Endothelial cell of umbilical vein (primary cell): ENCODE data around the gene MAP3K14. TPM values are rescaled to one million over a fixed set of nuclear protein-coding genes. Genes with fewer than 3 reads are reported as not detected.

Experiments used
- BruUV-seq: library from RNA; stranded (reverse); fragments of 400-500 nt; replicated peaks from 2 replicates; lab custom pipeline; 2021; lab: Mats Ljungman, UMichigan
- CTCF ChIA-PET: fragments of 300-600, 350-600 bp; sonication (Branson Sonifier 250); formaldehyde crosslinking; loops from one replicate; lab custom pipeline; 2021; ENCODE audit warnings: antibody characterized with exemption, inconsistent platforms; lab: Charles Lee
- POLR2A ChIA-PET: fragments of 300-600, 350-600 bp; sonication (Branson Sonifier 250); formaldehyde crosslinking; loops from one replicate; lab custom pipeline; 2021; ENCODE audit warnings: antibody characterized with exemption, inconsistent platforms; lab: Charles Lee
- DNase-seq: peaks from one replicate; pipeline ENCODE4 v3.0.0-alpha.2; 2011; ENCODE audit warnings: low read depth, low spot score
- FAIRE-seq: peaks from 2 replicates; lab custom pipeline; 2011; peaks lifted over from hg19 to GRCh38; lab: Jason Lieb, UNC
- H2AFZ ChIP-seq: 2 replicates; pipeline ENCODE4 v1.6.0; 2012; ENCODE audit warnings: low read depth, low read length, control low read depth, inconsistent platforms
- H3K27ac ChIP-seq: 2 replicates; pipeline ENCODE4 v1.5.1; 2011; ENCODE audit warnings: low read depth, mild to moderate bottlenecking, control low read depth, low read length, moderate library complexity; ENCODE audit not compliant: insufficient read depth
- H3K27me3 ChIP-seq, 2 experiments: 2 replicates each; pipeline versions ENCODE4 v1.6.0 to v1.6.1; 2011; ENCODE audit warnings: low read length in 2 of 2, mixed read lengths in 1 of 2; ENCODE audit not compliant: control insufficient read depth in 2 of 2, insufficient read depth in 2 of 2
- H3K36me3 ChIP-seq, 2 experiments: 2 replicates in 1 of 2; 3 replicates in 1 of 2; pipeline ENCODE4 v1.5.1; 2011; ENCODE audit warnings: low read length in 2 of 2, mild to moderate bottlenecking in 1 of 2, moderate library complexity in 1 of 2; ENCODE audit not compliant: control insufficient read depth in 2 of 2, insufficient read depth in 2 of 2; ENCODE audit errors: extremely low read depth in 1 of 2
- H3K4me1 ChIP-seq: 3 replicates; pipeline ENCODE4 v1.5.1; 2011; ENCODE audit warnings: mild to moderate bottlenecking, low read length; ENCODE audit not compliant: control insufficient read depth, insufficient read depth; ENCODE audit errors: extremely low read depth
- H3K4me2 ChIP-seq: 2 replicates; pipeline ENCODE4 v1.6.1; 2011; ENCODE audit warnings: low read length, control low read depth, mixed read lengths; ENCODE audit not compliant: insufficient read depth
- H3K4me3 ChIP-seq, 3 experiments: fragments of 200-600 bp in 1 of 3; sonication (generic), shearing (Covaris generic) in 1 of 3; replicated peaks in 1 of 3; 2 replicates each; pipeline ENCODE4 v1.5.1; 2011 to 2016; ENCODE audit warnings: control low read depth in 3 of 3, low read length in 3 of 3, mild to moderate bottlenecking in 2 of 3, inconsistent platforms in 1 of 3, low read depth in 1 of 3, moderate library complexity in 1 of 3; ENCODE audit not compliant: insufficient read depth in 1 of 3
- H3K79me2 ChIP-seq: 2 replicates; pipeline ENCODE4 v1.6.0; 2012; ENCODE audit warnings: low read length, inconsistent platforms; ENCODE audit not compliant: control insufficient read depth, insufficient read depth
- H3K9ac ChIP-seq: replicated peaks from 2 replicates; pipeline ENCODE3; 2011; ENCODE audit warnings: low read length, control low read depth; ENCODE audit not compliant: insufficient read depth; ENCODE audit errors: extremely low read depth
- H3K9me1 ChIP-seq: replicated peaks from 3 replicates; pipeline ENCODE4 v1.6.0; 2011; ENCODE audit warnings: mild to moderate bottlenecking, low read length; ENCODE audit not compliant: control insufficient read depth, insufficient read depth; ENCODE audit errors: extremely low read depth
- H3K9me3 ChIP-seq: replicated peaks from 2 replicates; pipeline ENCODE4 v1.5.1; 2012; ENCODE audit warnings: low read length, inconsistent platforms; ENCODE audit not compliant: control insufficient read depth, insufficient read depth
- H4K20me1 ChIP-seq: replicated peaks from 2 replicates; pipeline ENCODE3; 2011; ENCODE audit warnings: mild to moderate bottlenecking, low read length; ENCODE audit not compliant: control insufficient read depth, insufficient read depth; ENCODE audit errors: extremely low read depth
- CTCF ChIP-seq, 2 donors: IDR thresholded peaks; 1 replicate in 1 of 2; 2 replicates in 1 of 2; pipeline ENCODE4 v1.5.1; 2011; ENCODE audit warnings: low read length in 2 of 2, mild to moderate bottlenecking in 2 of 2, moderate library complexity in 2 of 2, control low read depth in 1 of 2, inconsistent platforms in 1 of 2, low read depth in 1 of 2; ENCODE audit not compliant: insufficient read depth in 1 of 2; ENCODE audit errors: extremely low read depth in 1 of 2
- EZH2 ChIP-seq: IDR thresholded peaks from 2 replicates; pipeline ENCODE4 v1.6.1; 2012; ENCODE audit warnings: borderline replicate concordance, low read depth, mild to moderate bottlenecking, moderate library complexity, low read length, inconsistent platforms; ENCODE audit not compliant: severe bottlenecking
- FOS ChIP-seq: IDR thresholded peaks from 2 replicates; pipeline ENCODE4 v1.6.1; 2011; ENCODE audit warnings: mild to moderate bottlenecking, low read length, moderate library complexity, borderline replicate concordance; ENCODE audit not compliant: insufficient read depth
- GATA2 ChIP-seq: IDR thresholded peaks from 2 replicates; pipeline ENCODE4 v1.7.0; 2011; ENCODE audit warnings: low read depth, mild to moderate bottlenecking, moderate library complexity, mixed read lengths, low read length; ENCODE audit not compliant: insufficient read length, insufficient read depth
- JUN ChIP-seq: IDR thresholded peaks from 2 replicates; pipeline ENCODE4 v1.6.1; 2011; ENCODE audit warnings: borderline replicate concordance, low read depth; ENCODE audit not compliant: insufficient read length, insufficient read depth
- MAX ChIP-seq: IDR thresholded peaks from 2 replicates; pipeline ENCODE4 v1.6.1; 2011; ENCODE audit not compliant: insufficient read depth, insufficient read length
- MYC ChIP-seq: IDR thresholded peaks from one replicate; pipeline ENCODE4 v1.6.1; 2011; ENCODE audit warnings: mild to moderate bottlenecking, low read depth, low read length
- POLR2A ChIP-seq: IDR thresholded peaks from 2 replicates; pipeline ENCODE4 v1.6.1; 2012; ENCODE audit warnings: low read depth, mild to moderate bottlenecking, control low read depth, low read length
- POLR2AphosphoS5 ChIP-seq: IDR thresholded peaks from 2 replicates; pipeline ENCODE4 v1.6.1; 2012; ENCODE audit warnings: low read depth, mild to moderate bottlenecking, control low read depth, low read length, moderate library complexity; ENCODE audit not compliant: insufficient read depth
- dilution Hi-C: fragments of 300-500 bp; cut with MboI; formaldehyde crosslinking; loops from one replicate; pipeline ENCODE4 v1.15.0; 2019; ENCODE audit warnings: low sequenced_read_pairs; ENCODE audit not compliant: extremely low pct_ligation_motif_present
- intact Hi-C: fragments of 100-400 bp; cut with micrococcal nuclease; formaldehyde crosslinking; loops from one replicate; pipeline ENCODE4 v1.10.0; 2022
- polyA plus RNA-seq, 4 experiments: library from polyadenylated mRNA; depleted of rRNA in 3 of 4; stranded (reverse) in 3 of 4; unstranded in 1 of 4; fragments of >200 nt; gene quantifications; 2 replicates each; pipeline versions ENCODE4 v1.2.1 to v1.2.3, GENCODE V29; 2011 to 2012; ENCODE audit warnings: missing spikeins in 1 of 4
- total RNA-seq: library from RNA; stranded (reverse); gene quantifications from 2 replicates; pipeline ENCODE4 v1.2.3, GENCODE V29; 2021

The MAP3K14 gene
- total and polyA plus RNA-seq, 2 donors (not counting 3 experiments of a cell fraction or from before 2014, with no cell fraction given) = 5.4 to 9.8 TPM

DNA sequence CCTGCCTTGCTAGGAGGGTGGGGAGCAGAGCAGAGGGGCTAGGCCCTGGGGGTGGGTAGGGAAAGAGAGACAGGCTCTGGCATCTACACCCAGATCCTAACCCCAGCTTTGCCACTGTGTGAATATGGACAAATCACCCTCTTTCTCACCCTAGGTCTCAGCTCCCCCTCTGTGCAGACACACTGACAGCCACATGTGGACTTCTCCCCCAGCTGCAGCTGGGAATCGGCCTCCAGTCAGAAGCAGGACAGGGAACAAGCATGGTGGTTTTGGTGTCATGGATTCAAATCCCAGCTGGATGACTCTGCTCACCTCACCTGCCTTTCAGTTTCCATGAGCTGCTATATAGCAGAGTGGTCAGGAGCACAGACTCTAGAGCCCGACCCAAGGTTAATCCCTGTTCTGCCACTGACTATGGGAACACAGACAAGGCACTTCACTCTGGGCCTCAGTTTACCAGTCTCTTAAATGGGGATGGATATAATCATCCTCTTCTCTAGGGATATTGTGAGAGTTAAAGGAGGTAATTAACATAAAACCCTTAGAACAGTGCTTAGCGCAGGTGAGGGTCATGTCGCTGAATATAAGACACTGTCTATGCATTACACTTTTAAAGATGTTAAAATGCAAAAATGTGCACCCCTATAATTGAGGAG lies 26.2 kb upstream of the MAP3K14 start:
- no peak overlapping the region for H3K4me3 ChIP-seq
- no peak overlapping the region for H3K9ac ChIP-seq
- H4K20me1 ChIP-seq = no peaks in the 10 kb centered on the region
- H3K79me2 ChIP-seq = no peaks in the 10 kb centered on the region
- intact Hi-C loops (no loop called here), dilution Hi-C loops (no loop called here)
- H3K4me1 ChIP-seq = peaks cover 27% of the 10 kb centered on the region
- H3K27me3 ChIP-seq = no peaks in the 10 kb centered on the region
- ChIA-PET POLR2A (no interaction called here), CTCF (no interaction called here)
- no peak overlapping the region for H3K4me2 ChIP-seq
- FAIRE-seq (no peak), DNase-seq (no peak)
- no peaks in the 10 kb centered on the region for H3K36me3 ChIP-seq
- TF ChIP-seq GATA2 (no peak), CTCF (IDR thresholded peaks at IDR 0.05; ENCODE audit: extremely low read depth in 1 of 2, insufficient read depth in 1 of 2, low read depth in 1 of 2, low read length in 2 of 2) (no peak), MAX (no peak), POLR2A (no peak), MYC (no peak), JUN (no peak), FOS (no peak), EZH2 (no peak), POLR2AphosphoS5 (no peak)
- no peaks in the 10 kb centered on the region for H3K9me1 ChIP-seq
- H3K9me3 ChIP-seq = no peaks in the 10 kb centered on the region
- BruUV-seq = no TSS peak
- no peak overlapping the region for H3K27ac ChIP-seq
- no peak overlapping the region for H2AFZ ChIP-seq
